ENCODE results near the gene SCD5.

DNA sequence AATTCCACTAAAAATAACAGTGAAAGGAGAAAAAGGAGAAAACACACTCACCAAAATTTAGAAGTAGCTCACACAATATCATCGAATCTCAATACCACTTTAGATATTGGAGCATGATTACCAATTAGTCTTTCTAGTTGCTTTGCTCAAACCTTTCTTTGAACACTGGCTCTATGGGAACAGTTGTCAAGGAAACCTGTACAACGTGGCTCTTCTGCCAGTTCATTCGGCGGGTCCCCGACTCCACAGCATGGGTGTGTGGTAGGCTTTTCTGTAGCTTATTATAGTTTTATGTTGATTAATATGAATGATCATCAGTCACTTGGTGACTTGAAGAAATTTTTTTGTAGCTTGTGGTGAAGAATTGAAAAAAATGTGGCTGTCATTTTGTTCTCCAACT lies 186.6 kb downstream of the SCD5 start:
- TF ChIP-seq, protein P1, sequence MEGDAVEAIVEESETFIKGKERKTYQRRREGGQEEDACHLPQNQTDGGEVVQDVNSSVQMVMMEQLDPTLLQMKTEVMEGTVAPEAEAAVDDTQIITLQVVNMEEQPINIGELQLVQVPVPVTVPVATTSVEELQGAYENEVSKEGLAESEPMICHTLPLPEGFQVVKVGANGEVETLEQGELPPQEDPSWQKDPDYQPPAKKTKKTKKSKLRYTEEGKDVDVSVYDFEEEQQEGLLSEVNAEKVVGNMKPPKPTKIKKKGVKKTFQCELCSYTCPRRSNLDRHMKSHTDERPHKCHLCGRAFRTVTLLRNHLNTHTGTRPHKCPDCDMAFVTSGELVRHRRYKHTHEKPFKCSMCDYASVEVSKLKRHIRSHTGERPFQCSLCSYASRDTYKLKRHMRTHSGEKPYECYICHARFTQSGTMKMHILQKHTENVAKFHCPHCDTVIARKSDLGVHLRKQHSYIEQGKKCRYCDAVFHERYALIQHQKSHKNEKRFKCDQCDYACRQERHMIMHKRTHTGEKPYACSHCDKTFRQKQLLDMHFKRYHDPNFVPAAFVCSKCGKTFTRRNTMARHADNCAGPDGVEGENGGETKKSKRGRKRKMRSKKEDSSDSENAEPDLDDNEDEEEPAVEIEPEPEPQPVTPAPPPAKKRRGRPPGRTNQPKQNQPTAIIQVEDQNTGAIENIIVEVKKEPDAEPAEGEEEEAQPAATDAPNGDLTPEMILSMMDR (IDR thresholded peaks at IDR 0.05): no peak
- no peak for TF ChIP-seq EP300 (IDR thresholded peaks at IDR 0.05)
- TF ChIP-seq POLR2A (IDR thresholded peaks at IDR 0.05; ENCODE audit: low read depth): no peak
- TF ChIP-seq POLR2AphosphoS5 (IDR thresholded peaks at IDR 0.05): no peak

Measured in esophagus muscularis mucosa (tissue), 4 donors.